ENCODE data around the gene KCNG1. TPM values are rescaled to one million over a fixed set of nuclear protein-coding genes. Genes with fewer than 3 reads are reported as not detected.
A peak's percentile ranks its signal among the peaks of the same experiment; 100 is the strongest.

KCNG1 gene
- total RNA-seq, 1 donor from 2014 or later = 78.8 TPM

DNA sequence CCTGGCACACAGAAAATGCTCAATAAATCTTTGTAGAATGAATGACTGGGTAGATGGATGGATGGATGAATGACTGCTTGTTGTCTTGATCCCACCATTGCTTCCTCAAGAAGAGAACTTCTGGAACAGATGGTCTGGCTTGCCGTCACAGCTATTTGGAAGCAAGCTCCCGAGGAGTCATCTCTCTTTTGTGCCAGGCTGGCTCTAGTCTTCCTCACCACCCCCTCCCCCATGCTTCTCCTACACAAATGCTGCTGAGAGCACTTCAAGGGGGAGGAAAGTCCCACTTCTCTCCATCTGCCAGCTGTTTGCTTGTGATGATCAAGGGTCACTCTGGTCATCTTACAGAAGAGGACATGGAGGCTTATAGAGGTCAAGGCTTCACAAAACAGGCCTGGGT, 11.6 kb upstream of the KCNG1 start:
- DNase-seq (ENCODE audit: extremely low spot score, unreplicated experiment) = no peak
- H3K27ac Mint-ChIP-seq = no peak overlapping the region
- H3K4me1 Mint-ChIP-seq (ENCODE audit: unreplicated experiment) = peaks cover 7% of the 10 kb centered on the region
- H3K27me3 Mint-ChIP-seq = peaks cover 22% of the 10 kb centered on the region
- H3K4me3 Mint-ChIP-seq = no peak overlapping the region
- no peaks in the 10 kb centered on the region for H3K36me3 Mint-ChIP-seq
- TF ChIP-seq, protein P1, sequence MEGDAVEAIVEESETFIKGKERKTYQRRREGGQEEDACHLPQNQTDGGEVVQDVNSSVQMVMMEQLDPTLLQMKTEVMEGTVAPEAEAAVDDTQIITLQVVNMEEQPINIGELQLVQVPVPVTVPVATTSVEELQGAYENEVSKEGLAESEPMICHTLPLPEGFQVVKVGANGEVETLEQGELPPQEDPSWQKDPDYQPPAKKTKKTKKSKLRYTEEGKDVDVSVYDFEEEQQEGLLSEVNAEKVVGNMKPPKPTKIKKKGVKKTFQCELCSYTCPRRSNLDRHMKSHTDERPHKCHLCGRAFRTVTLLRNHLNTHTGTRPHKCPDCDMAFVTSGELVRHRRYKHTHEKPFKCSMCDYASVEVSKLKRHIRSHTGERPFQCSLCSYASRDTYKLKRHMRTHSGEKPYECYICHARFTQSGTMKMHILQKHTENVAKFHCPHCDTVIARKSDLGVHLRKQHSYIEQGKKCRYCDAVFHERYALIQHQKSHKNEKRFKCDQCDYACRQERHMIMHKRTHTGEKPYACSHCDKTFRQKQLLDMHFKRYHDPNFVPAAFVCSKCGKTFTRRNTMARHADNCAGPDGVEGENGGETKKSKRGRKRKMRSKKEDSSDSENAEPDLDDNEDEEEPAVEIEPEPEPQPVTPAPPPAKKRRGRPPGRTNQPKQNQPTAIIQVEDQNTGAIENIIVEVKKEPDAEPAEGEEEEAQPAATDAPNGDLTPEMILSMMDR (conservative IDR thresholded peaks at IDR 0.05) = no peak
- no peaks in the 10 kb centered on the region for H3K9me3 Mint-ChIP-seq

DNA sequence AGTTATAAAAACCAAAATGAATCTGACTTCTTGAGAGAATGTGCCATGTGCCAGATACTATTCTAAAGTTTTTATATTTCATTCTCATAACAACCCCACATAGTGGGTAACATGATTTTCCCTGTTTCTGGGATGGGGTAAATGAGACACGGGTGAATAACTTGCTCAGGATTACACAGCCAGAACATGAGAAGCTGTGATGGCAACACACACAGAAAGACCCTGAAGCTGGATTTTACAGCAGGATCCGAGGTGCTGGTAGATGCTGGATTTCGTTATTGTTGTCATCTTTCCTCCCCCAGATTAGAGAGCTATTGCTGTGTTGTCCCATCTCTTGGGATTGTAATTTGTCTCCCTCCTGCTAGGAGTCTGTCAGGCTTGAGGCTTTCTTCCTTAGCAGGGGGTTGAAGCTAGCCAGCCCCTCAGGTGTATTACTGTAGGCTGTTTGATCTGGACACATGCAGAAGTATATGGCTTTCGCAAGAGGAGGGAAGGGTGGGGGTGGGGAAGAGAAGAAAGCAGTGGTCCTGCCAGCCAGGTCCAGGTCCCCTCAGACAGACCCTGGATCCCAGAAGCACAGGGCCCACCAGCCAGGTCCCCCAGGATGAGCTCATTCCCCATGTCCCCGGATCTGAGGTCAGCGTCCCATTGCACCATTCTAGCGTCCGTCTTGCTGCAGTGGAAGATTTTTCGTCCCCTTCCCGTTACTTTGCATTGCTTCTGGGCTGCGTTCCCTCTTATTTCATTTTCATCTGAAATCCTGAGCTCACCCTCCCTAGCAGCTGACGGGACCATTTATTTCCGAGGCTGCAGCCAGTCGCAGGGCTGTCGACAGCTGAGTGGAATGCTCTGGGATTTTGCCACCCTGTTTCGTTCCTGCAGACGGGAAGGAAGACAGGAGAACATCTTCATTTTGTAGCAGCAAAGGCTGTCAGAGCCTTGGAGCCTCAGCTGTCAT, 7.3 kb upstream of the KCNG1 start:
- Mint-ChIP-seq H3K36me3 (no peaks in the 10 kb centered on the region), H3K9me3 (no peaks in the 10 kb centered on the region), H3K27me3 (peaks cover 35% of the 10 kb centered on the region), H3K4me3 (no peak overlapping the region), H3K27ac (no peak overlapping the region), H3K4me1 (ENCODE audit: unreplicated experiment) (peaks cover 16% of the 10 kb centered on the region)
- TF ChIP-seq, protein P1 (conservative IDR thresholded peaks at IDR 0.05) = no peak
- DNase-seq (ENCODE audit: extremely low spot score, unreplicated experiment) = no peak

DNA sequence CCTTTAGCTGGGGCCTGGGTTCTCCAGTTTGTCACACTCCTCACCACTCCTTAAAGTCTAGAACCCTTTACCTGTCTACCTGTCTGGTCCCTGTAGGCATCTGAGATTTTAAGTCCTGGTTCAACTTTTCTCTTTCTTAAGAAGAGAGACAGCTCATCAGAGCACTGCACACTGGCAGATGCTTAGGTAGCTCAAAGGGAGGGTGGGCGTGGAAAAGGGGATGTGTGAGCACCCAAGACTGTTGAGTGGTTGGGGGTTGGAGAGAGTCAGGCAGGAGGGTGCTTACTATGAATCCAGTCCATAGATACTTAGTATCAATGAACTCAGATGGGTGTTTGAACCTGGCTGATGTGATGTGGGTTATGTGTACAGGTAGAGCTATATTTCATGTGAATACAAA, 6.6 kb upstream of the KCNG1 start:
- Mint-ChIP-seq H3K4me3 (no peak overlapping the region), H3K27ac (no peak overlapping the region), H3K9me3 (no peaks in the 10 kb centered on the region), H3K4me1 (ENCODE audit: unreplicated experiment) (peaks cover 16% of the 10 kb centered on the region), H3K27me3 (peaks cover 38% of the 10 kb centered on the region), H3K36me3 (no peaks in the 10 kb centered on the region)
- DNase-seq (ENCODE audit: extremely low spot score, unreplicated experiment) = no peak
- TF ChIP-seq, protein P1 (conservative IDR thresholded peaks at IDR 0.05) = no peak

DNA sequence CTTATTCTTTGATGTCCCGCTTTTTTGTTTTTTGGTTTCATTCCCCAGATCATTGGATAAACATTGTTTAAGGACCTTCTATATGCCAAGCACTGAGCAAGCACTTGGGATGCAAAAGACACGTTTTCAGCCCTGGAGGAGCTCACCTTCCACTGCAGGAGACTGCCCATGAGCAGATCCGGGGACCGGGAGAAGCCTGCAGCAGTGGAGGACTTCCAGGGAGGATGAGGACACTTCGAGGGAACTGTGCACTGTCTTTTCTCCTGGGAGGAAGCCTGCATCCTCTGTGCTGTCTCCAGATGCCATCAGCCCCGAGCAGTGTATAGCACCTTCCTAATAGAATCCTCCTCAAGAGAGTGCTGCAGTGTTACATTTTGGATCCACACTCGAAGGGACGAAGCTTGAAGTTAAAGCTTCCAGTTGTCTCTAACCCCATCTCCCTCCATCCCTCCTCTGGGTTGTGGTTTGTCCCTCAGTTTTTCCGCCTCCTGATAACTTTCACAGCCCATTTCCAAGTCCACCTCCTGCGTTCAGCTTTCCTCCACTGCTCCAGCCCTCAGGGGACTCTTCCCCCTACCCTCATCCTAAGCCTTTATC, 5.8 kb upstream of the KCNG1 start:
- TF ChIP-seq, protein P1 (conservative IDR thresholded peaks at IDR 0.05) = no peak
- H3K27ac Mint-ChIP-seq = no peak overlapping the region
- H3K4me1 Mint-ChIP-seq (ENCODE audit: unreplicated experiment) = peaks cover 16% of the 10 kb centered on the region
- DNase-seq (ENCODE audit: extremely low spot score, unreplicated experiment) = no peak
- H3K4me3 Mint-ChIP-seq = no peak overlapping the region
- no peaks in the 10 kb centered on the region for H3K9me3 Mint-ChIP-seq
- H3K27me3 Mint-ChIP-seq = peaks cover 46% of the 10 kb centered on the region
- H3K36me3 Mint-ChIP-seq = no peaks in the 10 kb centered on the region

DNA sequence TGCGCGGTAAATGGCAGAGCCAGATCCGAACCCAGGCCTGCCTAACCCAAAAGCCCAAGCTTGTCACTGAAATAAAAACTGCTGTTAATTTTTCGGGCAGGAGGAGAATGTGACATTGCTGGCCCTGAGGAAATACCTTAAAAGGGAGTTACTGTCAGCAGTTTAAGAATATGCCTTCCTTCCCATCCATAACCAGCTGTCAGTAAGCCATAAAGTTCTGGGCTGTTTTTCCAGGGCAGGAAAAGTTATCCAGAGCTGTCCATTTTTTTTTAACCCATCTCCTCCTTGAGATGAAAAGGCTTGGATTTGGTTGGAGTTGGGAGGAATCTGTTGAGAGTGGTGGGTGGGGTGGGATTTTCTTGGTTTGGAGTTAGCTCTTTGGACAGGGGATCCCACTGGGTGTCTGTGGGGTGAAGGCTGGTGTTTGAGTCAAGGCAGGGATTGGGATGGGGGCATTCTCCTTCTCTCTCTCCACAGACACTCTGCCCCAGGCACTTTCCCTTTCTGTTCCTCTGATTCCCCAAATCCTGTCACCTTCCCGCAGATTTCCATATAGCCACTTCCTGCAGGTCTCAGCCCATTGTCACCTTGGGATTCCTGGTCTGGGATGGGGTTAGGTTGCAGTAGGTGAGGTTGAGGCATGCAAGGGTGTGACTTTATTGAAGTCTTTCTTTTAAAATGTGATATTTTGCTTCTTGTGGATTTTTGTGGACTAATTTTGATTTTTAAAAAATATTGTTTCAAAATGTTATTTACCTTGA, 4.3 kb upstream of the KCNG1 start:
- Mint-ChIP-seq H3K36me3 (no peaks in the 10 kb centered on the region), H3K4me1 (ENCODE audit: unreplicated experiment) (peaks cover 16% of the 10 kb centered on the region), H3K27ac (peak overlapping the region; percentile 50), H3K4me3 (no peak overlapping the region), H3K27me3 (peaks cover 51% of the 10 kb centered on the region), H3K9me3 (no peaks in the 10 kb centered on the region)
- TF ChIP-seq, protein P1 (conservative IDR thresholded peaks at IDR 0.05) = no peak
- no peak for DNase-seq (ENCODE audit: extremely low spot score, unreplicated experiment)
